EH (cell line): ENCODE data around the gene BTK.
"Not testable (repeated sequence)": the region's sequence is repeated elsewhere in the genome, so short reads cannot be mapped to it uniquely, and the experiment has no call there.

Experiments used
- DNase-seq: peaks from one replicate; pipeline ENCODE4 v3.0.0-alpha.2; 2015; ENCODE audit warnings: low read depth

BTK gene

GRCh38 chrX:101337776-101338271, 48.2 kb downstream of the BTK start:
- no peak for DNase-seq

- not testable (repeated sequence) for DNase-seq
Measured at GRCh38 chrX:101334310-101334709, 51.7 kb downstream of the BTK start.

GRCh38 chrX:101326600-101326999, 59.4 kb downstream of the BTK start:
- DNase-seq = not testable (repeated sequence)

GRCh38 chrX:101303790-101304189, 82.2 kb downstream of the BTK start:
- DNase-seq = no peak
